HG02943 (cell line): Measurements from ENCODE around the gene GATA1.

Source experiments
- ATAC-seq: cut with Tn5 transposase; IDR thresholded peaks from one replicate; pipeline ENCODE4 v1.9.1; 2021; ENCODE audit warnings: mild to moderate bottlenecking, low read depth, moderate library complexity; ENCODE audit not compliant: unreplicated experiment

The GATA1 gene

DNA sequence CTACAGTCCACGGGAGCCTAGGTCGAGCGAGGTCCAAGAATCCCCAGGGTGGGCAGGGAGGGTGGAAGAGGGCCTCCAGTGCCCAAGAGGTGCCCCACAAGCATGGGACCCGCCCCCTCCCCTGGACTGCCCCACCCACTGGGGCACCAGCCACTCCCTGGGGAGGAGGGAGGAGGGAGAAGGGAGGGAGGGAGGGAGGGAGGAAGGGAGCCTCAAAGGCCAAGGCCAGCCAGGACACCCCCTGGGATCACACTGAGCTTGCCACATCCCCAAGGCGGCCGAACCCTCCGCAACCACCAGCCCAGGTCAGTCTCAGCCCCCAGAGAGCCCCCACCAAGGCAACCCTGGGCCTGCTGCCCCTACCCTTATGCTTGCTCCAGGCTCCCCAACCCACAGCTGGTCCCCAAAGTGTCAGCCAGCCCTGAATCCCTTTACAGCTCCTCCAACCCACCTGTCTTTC, at the start of gene GATA1:
Gene GATA1 (plus strand): TSS at position 250 of the 460 bp plus-strand sequence. CDS start 4,520 bp downstream, outside the sequence.
- no peak for ATAC-seq

DNA sequence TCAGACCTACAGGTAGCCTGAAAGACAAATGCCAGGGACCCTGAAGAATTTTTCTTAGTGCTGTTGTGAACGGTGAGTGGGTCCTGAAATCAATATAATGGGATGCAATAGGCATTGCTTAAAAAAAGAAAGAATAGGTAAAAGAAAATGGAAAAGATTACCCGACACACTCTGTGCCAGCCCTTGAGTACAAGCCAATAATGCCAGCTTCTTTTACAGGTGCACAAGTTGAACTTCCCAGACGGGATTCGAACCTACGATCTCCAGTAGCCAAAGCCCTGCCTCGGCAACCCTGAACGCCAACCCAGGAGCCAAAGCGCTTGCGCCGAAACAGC, 49.5 kb upstream of the GATA1 start:
- no peak for ATAC-seq

DNA sequence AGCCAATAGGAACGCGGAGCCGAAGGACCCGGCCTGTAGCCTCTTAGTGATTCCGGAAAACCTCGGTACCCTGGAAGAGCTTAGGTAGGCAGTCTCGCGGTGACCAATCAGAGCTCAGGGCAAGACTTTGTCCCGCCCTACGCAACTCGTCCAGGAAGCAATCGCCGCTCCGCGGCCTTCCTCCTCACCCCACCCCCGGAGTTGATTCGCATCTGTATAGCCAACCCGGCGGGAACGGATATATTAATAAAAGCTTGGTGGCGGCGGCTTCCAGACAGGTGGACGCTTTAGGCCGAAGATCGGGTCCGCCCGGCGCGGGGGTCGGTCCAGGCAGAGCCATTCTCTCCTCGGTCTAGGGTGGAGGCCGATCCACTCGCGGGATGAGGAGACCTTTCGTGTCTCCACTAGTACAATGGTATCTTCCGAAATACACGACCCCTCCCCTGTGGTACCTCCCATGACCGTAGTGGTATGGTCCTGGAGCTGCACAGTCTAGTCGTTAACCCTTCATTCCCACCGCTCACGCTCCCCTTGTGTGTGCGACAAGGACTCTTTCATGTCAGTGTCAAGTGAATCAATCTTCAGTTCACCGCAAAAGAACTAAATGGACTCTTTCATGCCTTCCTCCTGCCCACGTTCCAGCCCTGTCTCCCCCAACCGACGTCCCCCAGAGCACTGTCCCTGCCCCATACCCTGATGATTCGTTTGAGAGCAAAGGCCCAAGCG, 49.0 kb upstream of the GATA1 start:
- peak; percentile 94 for ATAC-seq

DNA sequence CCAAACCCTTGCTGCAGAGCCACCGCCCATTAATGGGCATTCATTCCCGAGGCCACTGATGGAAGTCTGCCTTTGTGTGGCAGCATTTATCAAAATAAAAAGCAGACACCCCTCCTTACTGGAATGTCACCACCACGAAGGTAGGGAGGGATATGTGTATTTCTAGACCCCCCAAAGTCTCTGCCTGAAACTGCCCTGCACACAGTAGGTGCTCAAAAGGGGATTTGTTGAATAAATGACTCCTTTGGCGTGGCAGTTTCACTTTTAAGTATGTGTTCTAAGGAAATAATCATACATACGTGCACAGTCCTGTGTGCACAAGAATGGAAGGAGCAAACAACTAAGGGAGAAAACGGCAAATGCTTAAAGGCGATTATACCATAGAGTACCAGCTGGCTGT, 48.5 kb upstream of the GATA1 start:
- no peak for ATAC-seq

DNA sequence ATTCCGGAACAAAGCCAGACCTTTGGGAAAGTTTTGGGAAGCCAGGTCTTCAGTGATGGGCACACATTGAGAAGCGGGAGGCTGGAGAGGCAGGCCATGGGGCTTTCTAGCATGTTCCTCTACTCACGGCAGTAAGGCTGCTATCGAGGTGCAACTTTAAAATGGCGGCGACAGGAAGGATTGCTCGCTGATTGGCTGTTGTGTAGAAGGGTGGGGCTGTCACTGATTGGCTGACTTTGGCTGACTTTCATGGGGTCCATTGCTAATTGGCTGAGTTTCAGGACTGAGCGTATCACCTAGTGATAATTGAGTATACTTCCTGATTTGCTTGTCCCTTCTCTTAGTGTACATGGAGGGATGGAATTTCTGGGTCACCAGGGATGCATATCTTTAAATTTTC, 44.6 kb upstream of the GATA1 start:
- ATAC-seq: no peak

DNA sequence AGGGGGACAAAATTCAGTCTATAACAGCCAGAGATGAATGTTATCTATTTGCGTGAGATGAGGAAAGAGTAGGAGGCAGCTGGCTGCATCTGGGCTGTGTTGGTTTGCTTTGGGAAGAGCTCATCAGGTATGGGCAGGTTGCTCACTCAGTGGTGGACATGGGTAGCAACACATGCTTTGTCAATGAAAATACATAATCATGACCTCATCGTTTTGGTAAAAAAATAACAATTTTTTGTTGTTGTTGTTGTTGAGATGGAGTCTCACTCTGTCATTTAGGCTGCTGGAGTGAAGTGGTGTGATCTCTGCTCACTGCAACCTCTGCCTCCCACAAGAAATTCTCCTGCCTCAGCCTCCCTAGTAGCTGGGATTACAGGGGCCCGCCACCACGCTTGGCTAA, 41.2 kb upstream of the GATA1 start:
- no peak for ATAC-seq

DNA sequence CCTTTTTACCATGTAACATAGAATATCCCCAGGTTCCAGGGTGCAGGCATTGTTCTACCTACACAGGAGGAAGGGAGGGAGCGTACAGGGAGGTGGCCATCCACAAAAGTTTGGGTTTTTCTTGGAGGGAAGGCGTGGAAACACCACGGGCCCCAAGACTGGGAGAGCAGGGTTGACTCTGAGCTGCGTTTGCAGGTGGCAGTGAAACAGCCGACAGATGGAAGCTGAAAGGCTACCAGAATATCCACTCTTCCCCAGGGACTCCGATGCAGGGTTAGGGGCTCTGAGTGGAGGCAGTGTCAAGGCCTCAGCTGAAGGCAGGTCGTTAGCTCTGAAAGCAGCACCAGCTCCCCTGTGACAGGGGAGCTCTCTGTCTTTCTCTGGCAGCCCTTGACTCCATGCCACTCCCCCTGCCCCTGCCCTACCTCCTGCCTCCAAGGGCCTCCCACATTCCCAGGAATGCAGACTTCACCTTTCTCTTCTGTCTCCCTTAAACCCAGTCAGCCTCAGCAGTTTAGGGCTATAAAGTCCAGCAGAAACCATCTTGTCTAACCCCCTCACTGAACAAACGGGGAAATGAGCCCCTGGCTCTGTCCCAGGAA, 38.9 kb upstream of the GATA1 start:
- ATAC-seq: no peak

DNA sequence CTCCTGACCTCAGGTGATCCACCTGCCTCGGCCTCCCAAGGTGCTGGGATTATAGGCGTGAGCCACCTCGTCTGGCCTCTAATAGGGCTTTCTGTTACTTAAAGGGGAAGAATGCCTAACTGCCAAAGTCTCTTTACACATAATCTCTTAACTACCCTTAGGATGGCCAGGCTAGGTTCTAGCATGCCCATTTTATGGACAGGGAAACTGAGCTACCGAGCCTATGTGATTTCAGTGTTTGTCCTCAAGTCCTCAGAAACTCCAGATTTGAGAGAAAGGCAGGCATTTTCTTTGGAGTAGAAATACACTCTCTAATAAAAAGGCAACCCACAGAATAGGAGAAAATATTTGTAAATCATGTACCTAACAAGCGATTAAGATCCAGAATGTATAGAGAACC, 37.2 kb upstream of the GATA1 start:
- ATAC-seq: no peak

DNA sequence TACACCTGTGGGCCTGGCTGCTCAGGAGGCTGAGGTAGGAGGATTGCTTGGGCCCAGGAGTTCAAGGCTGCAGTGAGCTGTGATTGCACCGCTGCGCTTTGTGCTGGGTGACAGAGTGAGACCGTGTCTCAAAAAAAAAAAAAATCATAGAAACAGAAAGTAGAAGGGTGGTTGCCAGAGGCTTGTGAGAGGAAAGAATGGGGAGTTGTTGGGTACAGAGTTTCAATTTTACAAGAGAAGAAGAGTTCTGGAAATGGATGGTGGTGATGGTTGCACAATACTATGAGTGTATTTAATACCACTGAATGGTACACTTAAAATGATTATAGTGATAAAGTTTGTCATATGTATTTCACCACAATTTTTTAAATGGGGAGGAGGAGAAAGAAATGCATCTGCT, 35.0 kb upstream of the GATA1 start:
- ATAC-seq: no peak

DNA sequence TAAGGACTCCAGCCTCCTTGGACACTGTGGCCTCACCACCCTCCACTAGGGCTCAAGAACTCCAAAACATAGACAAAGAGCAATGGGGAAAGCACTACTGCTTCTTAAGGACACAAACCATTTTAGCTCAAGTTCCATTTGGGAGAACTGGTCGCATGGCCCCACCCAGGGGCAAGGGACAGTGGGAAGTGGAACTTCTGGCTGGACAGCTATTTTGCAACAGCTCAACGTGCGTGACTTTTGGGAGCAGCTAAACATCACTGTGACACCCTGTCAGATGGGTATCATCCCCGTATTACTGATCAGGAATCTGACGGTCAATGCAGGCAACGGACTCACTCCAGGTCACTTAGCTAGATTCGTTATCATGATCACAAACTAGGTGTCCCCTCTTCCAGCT, 33.9 kb upstream of the GATA1 start:
- no peak for ATAC-seq

DNA sequence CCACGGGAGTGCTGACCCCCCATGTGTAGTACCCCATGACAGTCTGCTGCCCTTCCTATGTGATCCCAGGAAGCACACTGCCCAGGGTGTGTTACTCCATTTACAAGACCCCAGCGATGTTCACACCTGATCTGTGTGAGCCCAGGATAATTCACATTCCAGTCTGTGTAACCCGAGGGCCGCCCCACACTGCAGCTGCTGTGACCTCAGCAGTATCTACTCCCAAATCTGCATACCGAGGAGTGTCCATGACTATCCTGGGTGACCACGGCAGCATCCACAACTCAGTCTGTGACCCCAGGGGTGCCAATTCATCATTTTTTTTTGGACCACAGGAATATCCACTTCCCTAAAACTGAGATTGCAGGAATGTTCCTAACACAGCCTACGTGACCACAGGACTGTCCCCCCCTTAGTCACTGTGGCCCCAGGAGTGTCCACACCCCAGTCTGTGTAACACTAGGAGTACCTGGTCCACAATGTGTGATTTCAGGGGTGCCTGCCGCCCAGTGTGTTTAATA, 32.6 kb upstream of the GATA1 start:
- no peak for ATAC-seq

DNA sequence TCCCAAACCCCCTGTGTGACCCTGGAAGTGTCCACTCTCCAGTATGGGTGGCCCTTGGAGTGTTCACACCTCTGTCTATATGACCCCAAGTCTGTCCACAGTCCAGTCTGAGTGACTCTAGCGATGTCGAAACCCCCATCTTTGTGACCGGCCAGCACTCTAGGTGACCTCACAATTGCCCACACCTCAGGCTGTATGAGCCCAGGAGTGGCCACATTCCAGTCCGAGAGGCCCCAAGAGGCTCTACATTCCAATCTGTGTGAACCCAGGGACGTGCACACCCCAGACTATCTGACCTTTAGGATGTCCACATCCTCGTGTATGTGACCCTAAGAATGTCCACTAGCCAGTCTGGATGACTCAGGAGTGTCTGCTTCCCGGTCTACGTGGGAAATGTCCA, 32.2 kb upstream of the GATA1 start:
- ATAC-seq: no peak

DNA sequence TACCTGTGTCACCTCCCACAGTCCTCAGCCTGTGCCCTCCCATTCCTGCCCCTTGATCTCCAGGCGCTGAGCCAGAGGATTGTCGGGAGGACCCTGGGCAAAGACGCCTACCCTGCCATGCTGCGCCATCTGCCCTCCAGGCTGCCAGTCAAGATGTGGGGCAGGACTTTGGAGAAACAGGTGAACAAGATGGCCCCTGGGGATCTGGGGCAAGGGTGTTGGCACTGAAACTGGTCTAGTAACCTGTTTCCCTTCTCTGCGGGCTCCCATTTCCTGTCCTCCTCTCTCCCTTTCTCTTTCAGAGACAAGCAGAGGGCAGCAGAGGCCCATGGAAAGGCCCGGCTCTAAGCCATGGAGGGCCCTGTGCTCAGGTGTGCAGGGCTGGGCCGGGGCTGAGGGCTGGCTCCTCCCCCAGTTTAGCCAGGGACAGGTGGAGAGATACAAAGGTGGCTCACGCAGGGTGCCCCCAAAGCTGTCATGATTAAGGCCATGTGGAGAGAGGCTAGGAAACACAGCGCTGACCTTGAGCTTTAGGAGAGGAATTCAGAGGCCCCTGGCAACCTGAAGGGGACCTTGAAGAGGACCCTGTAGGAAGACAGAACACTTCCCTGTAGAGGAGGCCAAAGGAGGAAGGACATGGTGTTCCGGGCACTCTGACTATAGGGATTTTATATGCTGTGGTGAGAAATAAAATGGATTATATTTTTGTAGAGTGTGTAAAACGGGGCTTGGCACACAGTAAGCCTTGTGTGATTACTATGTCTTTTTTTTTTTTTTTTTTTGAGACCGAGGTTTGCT, 24.5 kb upstream of the GATA1 start, which contains the start of gene GLOD5:
Gene GLOD5 (plus strand): TSS at position 74 of the 798 bp plus-strand sequence. CDS start 44 bp downstream, at position 118.
- no peak for ATAC-seq

DNA sequence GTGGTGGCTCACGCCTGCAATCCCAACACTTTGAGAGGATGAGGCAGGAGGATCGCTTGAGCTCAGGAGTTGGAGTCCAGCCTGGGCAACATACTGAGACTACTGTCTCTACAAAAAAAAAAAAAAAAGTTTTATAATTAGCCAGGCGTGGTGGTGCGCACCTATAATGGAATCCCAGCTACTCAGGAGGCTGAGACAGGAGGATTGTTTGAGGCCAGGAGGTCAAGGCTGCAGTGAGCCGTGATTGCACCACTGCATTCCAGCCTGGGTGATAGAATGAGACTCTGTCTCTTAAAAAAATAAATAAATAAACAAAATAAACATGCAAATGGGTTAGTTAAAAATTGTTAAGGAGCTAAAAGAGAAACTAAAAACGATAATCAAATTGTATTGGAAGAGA, 17.2 kb upstream of the GATA1 start:
- ATAC-seq: no peak

DNA sequence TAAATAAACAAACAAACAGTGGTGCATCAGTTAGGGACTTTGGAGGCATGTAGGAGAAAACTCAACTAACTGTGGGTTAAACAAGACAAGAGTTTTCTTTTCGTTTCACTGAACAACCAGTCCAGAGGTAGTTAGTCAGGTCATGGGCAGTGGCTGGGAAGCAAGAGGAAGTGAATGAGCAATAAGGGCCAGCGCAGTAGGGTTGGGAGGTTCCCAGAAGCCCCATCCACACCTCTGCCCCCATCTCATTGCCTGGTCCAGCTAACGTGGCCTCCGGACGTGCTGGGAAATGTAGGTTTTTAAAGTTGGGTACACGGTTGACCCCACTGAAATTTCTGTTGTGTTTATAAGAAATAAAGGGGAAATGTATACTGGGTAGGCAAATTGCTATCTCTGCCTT, 16.1 kb upstream of the GATA1 start:
- ATAC-seq: no peak

DNA sequence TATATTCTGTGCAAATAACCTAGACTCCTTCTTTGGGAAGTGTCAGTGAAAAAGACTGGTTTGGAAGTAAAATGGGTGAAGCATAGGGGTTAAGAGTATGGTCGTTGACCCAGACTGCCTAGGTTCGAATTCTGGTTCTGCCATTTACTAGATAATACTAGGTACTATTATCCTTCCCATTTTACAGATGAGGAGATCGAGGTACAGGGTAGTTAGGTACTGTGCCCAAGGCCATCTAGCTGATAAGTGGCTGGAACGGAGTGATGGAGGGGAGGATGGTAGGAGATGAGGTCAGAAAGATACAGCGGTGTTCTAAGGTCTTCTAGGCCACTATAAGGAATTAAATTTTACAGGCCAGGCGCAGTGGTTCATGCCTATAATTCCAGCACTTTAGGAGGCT, 13.8 kb upstream of the GATA1 start:
- no peak for ATAC-seq

DNA sequence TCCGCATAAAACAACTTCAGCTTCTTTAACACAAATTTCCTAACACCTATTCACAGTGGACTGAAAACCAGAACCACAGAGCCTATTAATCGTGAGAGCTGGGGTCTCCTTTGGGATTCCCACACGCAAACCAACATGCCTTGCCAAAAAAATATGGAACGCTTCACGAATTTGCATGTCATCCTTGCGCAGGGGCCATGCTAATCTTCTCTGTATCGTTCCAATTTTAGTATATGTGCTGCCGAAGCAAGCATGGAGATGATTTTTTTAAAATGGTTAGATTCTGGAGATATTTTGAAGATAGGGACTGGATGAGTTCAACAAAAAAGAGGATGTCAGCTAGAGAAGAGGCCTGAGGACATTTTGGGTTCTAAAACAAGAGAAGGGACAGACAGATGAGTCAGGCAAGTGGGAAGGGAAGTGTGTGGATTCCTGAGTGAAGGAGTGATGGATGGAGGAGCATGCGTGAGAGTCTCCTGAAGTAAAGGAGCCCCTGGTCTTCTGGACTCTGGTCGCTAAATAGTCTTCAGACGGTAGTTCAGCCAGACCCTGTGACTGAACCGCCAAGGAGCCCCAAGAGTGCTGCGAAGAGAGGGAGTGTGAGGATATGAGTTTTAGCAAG, 9.5 kb upstream of the GATA1 start:
- ATAC-seq: no peak

DNA sequence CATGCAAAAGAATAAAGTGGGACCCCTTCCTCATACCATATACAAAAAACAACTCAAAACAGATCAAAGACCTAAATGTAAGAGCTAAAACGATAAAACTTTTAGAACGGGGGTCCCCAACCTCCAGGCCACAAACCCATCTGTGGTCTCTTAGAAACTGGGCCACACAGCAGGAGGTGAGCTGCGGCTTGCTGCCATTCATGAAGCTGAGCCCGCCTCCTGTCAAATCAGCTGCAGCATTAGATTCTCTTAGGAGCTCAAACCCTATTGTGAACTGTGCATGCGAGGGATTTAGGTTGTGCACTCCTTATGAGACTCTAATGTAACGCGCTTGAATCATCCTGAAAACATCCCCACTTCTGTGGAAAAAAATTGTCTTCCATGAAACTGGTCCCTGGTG, 7.0 kb upstream of the GATA1 start:
- ATAC-seq: no peak

DNA sequence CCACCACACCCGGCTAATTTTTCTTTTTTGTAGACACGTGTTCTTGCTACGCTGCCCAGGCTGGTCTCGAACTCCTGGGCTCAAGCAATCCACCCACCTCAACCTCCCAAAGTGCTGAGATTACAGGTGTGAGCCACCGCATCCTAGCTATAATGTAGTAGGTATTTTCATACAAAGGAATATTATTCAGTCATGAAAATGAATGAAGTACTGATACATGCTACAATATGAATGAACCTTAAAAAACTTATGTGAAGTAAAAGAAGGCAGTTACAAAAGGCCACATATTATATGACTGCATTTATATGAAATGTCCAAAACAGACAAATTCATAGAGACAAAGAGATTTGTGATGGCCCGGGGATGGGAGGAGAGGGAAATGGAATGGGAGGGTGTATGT, 4.7 kb upstream of the GATA1 start:
- no peak for ATAC-seq

DNA sequence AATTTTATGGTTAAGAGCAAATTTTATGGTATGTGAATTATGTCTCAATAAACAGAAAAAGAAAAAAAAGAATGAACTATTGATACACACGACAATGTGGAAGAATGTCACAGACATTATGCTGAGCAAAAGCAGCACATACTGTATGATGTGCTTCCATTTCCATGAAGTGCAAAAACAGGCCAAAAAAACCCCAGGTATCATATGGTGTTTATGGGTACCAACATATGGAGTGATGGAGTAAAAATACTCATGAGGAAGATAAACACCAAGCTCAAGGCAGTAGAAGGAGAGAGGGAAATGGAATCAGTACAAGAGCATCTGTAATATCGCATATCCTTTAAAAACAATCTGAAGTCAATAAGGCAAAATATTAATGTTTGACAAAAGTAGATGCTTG, 4.2 kb upstream of the GATA1 start:
- no peak for ATAC-seq

DNA sequence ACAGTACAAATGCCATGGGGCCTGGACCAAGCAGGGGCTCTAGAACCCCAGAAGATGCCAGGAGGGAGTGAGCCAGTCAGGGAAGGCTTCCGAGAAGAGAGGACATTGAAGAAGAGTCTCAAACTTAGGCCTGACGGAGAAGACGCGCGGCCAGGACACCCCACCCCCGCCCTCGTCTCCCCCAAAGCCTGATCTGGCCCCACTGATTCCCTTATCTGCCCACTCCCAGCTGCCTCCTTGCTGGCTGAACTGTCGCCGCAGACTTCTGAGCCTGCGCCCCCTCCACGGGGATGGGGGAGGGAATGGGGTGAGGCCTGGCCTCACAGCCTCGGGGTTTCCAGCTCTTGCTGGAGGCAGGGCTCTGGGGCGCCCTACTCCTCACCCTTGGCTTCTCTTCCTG, 3.6 kb upstream of the GATA1 start:
- no peak for ATAC-seq
